NCI-H1436 treated with DMSO at 0.1 percent for 48 hours (cell line): ENCODE data around the gene AP4M1.
"Not testable (repeated sequence)": the region's sequence is repeated elsewhere in the genome, so short reads cannot be mapped to it uniquely, and the experiment has no call there.

Source experiments
- DNase-seq: peaks from one replicate; lab custom pipeline; 2025; lab: John Stamatoyannopoulos, UW

Gene AP4M1

DNA sequence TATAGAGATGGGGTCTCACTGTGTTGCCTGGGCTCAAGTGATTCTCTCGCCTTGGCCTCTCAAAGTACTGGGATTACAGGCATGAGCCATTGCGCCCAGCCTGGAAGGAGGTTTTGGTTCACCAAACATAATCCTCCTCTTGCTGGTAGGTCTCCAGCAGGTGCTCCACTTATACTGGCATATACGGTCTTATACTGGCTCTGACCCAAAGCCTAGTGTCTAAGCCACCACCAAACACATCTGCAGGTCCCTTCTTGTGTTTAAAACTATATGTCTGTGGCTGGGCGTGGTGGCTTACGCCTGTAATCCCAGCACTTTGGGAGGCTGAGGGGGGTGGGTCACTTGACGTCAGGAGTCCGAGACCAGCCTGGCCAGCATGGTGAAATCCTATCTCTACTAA, 30.7 kb downstream of the AP4M1 start:
- no peak for DNase-seq

DNA sequence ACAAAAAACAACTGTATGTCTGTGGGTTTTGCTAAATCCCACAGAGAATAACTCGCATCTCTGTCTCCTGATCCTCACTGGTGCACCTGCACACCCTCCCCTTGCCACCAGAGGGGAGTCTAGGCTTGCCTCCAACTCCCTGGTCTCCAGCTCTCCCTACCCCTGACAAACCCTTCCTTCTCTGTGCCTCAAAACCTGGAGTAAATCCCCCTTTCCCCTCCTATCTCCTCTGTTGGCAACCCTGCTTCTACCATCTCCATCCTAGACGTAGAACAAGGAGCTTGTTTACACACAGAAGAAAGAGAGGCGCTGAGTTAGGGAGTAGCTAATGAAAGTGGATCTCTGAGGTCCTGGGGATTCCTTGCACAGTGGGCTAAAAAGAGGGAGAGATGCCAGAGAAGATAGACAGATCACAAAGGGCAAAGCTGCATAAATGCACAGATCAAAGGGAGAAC, 31.3 kb downstream of the AP4M1 start:
- DNase-seq: no peak

DNA sequence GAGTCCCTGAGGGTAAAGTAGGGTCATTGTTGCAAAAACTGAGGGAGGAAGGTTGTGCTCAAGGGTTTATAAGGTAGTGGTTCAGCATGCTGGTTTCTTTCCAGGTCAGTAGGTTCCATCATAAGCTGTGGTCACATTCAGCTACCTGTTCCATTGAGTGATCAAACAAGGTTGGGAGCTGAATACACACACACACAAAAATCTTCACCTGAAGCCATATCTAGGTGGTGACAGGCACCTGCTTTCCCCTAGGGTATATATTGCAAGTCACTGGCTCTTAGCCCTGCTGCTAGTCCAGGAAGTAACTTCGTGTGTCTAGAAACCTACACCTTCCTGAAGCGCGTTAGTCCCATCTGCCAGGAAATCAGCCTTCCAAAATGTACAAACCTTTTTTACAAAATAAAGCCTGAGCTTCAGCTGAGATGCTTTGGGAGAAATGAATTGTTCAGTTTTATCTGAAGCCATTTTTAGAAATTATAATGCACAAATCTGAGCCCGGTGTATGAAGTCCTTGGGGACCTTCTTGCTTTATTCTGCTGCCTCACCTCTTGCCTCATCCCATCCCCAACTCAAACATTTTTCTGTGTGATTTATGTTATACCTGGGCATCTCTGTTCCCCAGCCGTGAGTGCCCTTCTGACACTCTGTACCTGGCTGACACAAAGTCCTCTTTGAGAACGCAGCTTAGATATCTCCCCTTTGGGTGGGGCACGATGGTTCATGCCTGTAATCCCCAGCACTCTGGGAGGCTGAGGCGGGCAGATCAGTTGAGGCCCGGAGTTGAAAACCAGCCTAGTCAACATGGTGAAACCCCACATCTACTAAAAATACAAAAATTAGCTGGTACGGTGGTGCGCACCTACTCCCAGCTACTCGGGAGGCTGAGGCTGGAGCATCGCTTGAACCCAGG, 36.7 kb downstream of the AP4M1 start:
- DNase-seq: peak; percentile 41

DNA sequence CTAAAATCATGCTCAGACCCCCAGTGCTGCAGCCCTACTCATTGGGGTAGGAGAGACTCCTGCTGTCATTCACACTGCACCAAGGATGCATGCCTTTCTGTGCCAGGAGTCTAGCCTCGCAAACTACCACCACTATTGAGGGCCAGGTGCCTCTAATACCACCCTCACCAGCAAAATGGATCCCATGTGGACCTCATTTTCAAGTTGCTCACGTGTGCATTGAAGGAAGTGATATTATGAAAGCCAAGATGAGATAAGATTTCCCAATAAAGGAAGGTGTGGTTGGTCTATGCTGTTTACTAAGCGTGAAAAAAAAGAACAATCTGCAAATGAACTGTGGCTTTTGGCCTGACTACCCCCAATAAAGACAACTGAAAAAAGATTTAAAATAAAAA, 40.1 kb downstream of the AP4M1 start:
- no peak for DNase-seq

DNA sequence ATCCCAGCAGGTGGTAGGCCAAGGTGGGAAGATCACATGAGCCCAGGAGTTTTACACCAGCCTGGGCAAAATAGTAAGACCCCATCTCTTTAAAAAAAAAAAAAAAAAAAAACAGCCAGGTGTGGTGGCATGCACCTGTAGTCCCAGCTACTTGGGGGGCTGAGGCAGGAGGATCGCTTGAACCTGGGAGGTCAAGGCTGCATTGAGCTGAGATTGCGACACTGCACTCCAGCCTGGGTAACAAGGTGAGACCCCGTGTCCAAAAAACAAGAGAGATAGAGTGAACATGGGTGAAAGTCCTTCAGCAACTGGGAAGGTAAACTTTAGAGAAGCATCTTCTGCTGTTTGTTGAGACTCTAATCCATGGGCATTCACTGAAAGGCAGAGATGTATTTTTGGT, 41.0 kb downstream of the AP4M1 start:
- DNase-seq: no peak

DNA sequence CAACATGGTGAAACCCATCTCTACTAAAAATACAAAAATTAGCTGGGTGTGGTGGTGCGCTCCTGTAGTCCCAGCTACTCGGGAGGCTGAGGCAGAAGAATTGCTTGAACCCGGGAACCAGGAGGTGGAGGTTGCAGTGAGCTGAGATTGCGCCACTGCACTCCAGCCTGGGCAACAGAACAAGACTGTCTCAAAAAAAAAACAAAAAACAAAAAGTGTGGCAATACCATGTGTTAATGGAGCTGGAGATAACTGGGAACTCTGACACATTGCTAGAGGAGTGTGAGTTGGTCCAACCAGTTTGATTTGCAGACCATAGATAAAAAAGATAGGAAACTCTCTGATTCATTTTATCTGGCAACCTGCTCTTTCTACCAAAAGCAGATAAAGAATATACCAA, 44.9 kb downstream of the AP4M1 start:
- not testable (repeated sequence) for DNase-seq

DNA sequence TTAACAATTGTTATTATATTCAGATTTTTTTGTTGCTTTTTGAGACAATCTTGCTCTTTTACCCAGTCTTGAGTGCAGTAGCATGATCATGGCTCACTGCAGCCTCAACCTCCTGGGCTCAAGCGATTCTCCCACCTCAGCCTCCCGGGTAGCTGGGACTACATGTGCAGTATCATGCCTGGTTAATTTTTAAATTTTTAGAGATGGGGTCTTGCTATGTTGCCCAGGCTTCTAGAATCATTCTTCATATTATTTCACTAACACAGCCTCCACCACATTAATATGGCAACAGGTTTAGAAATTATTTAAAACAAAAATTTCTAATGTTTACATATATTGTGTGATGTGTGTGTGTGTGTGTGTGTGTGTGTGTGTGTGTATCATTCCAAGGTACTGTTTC, 45.8 kb downstream of the AP4M1 start:
- DNase-seq: no peak

DNA sequence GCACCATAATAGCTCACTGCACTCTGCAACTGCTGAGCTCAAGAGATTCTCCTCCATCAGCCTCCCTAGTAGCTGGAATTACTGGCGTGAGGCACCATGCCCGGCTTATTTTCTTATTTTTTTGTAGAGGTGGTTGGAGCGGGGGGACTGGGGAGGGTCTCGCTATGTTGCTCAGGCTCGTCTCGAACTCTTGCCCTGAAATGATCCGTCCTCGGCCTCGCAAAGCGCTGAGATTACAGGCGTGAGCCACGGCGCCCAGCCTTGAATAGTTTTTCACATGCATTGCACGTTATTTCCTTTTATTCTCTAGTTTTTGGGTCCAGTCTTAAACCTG, 46.7 kb downstream of the AP4M1 start:
- DNase-seq: no peak

DNA sequence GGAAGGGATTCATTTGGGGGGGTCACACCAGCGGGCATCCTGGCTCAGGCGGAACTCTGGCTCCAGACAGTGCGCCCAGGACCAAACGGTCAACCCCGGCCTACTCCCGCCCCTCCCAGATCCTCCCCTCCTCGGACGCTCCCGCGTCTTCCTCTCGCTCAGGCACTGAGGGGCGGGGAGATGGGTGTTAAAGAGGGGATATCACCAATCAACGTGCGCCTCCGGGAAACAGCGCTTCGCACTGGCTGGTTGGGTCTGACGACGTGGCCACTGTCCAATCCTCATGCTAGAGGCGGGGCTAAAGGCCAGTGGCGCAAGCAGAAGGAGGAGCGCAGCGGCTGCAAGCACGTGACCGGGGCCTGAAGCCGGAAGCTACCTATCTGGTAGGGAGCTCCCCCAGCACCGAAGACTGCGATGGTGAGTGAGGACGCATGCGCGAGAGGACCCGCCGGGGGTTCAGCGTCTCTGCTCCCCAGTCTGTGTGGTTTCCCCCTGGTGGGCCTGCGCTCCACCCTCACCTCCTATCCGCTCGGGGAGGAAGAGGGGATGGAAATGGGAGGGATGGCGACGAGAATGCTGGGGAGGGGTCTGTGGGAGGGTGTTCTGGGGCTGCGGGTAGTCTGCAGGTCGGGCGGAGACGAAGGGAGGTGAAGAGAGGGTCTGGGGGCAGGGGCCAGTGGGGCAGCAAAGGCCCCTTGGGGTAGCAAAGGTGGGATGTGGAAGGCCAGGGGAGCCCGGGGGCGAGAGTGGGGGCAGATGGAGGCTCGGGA, 47.3 kb downstream of the AP4M1 start, which contains the start of gene LAMTOR4:
TSS of gene LAMTOR4 (plus strand) at position 360 of the 770 bp plus-strand sequence. CDS start at position 415, 55 bp downstream.
- DNase-seq: peak; percentile 97

DNA sequence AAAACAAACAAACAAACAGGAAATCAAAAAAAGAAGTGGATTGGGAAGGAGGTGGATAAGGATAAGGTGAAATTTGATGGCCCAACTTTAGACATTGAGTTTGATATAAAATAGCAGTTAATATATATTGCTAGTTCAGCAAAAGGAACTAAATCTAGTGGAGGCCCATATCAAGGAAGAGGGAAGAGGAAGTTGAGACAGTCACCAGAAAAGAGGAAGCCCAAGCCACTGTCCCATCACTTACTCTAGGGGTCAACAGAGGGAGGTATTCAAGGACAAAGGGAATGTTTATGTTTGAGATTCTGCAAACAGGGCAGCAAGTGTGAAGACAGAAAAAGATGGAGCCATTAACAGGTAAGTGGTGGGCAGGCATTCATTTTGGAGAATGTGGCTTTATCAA, 51.0 kb downstream of the AP4M1 start:
- no peak for DNase-seq

DNA sequence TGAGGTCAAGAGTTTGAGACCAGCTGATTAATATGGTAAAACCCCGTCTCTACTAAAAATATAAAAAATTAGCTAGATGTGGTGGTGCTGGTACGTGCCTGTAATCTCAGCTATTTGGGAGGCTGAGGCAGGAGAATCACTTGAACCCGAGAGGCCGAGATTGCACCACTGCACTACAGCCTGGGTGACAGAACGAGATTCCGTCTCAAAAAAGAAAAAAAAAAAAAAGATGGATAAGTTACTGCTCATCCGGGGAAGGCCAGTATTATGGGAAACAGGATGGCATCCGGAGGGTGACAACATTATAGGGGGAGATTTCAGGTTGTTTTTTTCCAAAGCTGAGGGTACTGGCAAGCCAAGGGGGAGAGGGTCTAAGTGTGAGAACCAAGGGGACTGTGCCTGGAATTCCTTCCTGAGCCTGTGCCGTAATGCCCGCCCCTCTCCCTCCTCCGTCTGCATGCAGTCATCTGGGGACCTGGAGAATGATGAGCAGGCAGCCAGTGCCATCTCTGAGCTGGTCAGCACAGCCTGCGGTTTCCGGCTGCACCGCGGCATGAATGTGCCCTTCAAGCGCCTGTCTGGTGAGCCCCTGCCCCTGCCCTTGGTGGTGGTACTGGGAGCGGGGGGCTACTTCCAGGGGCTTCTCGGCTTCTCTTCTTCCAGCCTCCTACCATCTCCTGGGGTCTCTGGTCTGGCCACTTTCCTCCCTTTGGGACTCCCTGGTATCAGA, 51.7 kb downstream of the AP4M1 start:
- no peak for DNase-seq

DNA sequence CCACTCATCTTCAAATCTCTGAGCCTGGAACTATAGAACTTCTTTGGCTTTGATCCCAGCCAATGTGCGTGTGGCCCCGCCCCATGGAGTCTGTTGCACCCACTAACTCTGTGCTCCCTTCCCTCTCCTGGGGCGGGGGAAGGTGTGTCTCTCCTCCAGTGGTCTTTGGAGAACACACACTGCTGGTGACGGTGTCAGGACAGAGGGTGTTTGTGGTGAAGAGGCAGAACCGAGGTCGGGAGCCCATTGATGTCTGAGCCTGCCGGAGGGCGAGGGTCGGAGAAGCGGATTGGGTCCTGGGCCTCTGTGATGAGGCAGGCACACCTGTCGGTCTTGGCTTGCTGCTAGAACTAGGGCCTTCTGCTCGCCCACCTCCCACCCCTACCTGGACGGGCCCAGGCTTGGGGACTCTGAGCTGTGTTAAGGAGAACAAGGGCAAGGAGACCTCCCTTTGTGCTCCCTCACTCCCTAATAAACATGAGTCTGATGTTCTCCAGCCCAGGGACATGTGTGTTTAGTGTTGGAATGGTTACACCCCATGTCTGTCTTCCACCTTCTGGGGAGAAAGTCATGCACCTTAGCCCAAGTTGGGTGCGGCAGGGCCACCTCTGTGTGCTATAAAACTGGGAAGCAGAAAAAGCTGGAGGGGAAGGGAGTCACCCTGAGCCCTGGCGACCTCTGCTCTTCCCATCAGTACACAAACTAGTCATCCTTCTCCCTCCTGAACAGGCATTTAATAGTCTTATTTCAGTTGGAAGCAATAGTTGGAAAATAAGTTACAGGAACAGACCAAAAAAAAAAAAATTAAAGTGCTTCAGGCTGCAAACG, 52.5 kb downstream of the AP4M1 start:
- no peak for DNase-seq

DNA sequence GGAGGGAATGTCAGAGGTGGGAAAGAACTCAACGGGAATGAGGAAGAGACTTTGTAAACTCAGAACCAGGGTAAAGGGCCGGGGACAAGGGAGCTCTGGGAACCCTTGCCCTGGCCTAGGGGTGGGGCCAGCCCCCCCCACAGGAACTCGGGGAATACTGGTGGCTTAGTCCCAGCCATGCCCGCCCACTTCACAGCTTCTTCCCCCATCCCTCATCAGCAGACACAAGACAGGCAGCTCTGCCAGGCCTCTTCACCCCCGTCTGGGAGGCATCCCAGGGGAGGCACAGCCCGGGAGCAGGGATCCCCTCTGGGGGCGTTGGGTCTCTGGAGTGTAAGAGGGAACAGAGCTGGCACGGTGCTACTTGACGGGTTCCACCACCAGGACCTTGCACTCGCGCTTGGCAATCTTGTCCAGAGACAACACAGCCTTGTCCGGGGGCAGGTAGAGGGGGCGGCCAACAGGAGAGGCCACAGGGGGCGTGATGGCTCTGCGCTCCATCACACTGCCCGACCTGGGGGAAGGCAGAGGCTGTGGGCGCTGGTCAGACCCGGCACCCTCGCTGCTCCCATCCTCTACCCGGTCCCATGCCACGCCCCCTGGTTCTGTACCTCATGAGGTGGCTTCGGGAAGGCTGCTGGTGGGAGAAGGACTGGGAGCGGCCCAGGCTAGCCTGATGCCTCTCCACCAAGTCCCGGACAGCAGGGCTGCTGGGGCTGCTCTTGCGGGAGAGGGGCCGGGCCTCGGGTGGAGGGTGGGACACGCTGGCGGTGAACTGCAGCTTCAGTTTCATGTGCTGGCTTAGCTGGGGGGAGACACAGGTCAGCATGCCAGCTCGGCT, 53.4 kb downstream of the AP4M1 start:
- no peak for DNase-seq

DNA sequence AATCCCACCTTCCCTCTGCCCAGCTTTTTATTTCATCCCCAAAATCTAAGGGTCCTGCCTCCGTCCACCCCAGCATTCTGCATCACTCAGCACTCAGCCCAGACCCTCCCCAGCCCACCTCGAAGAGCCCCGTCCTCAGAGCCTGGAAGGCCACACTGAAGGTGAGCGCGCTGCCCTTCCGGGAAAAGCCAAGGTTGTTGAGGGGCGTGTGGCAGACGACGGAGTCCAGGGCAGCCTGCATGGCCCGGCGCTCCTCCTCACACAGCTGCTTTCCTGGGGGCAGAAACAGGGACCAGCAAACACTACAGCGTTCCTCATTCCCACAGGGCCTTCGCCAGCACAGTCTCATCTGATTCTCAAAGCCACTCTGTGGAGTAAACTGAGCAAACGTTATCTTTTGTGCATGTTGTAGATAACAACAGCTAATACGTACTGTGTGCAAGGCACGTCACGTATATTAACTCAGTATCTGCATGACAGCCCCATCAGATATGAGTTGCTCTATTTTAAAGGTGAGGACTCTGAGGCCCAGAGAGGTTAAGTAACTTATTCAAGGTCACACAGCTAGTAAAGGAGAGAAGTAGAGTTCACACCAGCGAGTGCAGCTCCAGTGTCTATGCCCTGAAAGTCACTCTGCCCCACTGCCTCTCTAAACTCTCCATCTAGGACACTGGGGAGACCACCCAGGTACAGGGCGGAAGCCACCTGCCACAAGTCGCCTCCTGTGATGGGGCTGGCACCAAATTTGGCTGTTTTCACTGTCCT, 54.3 kb downstream of the AP4M1 start:
- DNase-seq: no peak

DNA sequence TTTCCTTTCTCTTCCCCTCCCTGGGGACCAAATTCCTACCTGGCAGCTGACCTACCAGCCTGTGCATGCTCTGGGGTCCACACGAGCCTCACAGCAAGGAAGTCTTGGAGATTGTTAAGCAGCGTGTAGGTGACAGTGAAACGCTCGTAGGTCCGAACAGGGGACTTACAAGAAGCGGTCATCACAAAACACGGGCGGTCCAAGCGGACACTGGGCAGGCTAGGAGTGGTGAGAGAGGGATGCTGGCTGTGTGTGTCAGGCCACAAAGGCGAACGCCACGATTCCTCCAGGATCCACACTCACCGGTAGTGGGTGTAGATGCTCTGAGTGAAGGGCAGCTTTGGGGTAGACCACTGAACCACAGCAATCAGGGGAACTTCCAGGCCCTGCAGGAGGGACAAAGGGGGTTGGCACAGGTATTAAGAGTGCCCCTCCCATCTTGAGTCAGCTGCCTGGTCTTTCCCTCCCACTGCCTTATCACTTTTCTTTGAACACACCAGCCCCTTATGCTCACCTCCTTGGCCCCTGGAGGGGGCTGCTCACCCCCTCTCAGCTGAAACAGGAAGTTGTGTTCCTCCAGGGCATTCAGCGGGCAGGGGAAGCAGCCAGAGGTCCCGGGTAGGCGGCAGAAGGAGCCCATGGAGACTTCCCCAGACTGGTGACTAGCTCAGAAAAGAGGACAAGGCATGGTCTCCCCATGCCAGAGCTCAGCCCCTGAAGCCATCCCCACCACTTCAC, 55.1 kb downstream of the AP4M1 start:
- DNase-seq: no peak

DNA sequence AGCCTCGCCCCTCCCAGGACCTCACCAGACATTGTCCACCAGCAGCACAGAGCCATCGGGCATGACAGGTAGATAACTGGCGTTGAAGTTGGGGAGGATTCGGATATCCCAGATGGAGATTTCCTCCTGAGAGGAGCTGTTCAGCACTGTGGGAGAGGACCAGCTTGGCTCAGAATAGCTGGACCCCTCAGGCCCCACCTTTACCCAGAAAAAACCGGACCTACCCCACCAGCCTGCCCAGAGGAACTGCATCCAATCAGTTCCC, 55.6 kb downstream of the AP4M1 start:
- no peak for DNase-seq

DNA sequence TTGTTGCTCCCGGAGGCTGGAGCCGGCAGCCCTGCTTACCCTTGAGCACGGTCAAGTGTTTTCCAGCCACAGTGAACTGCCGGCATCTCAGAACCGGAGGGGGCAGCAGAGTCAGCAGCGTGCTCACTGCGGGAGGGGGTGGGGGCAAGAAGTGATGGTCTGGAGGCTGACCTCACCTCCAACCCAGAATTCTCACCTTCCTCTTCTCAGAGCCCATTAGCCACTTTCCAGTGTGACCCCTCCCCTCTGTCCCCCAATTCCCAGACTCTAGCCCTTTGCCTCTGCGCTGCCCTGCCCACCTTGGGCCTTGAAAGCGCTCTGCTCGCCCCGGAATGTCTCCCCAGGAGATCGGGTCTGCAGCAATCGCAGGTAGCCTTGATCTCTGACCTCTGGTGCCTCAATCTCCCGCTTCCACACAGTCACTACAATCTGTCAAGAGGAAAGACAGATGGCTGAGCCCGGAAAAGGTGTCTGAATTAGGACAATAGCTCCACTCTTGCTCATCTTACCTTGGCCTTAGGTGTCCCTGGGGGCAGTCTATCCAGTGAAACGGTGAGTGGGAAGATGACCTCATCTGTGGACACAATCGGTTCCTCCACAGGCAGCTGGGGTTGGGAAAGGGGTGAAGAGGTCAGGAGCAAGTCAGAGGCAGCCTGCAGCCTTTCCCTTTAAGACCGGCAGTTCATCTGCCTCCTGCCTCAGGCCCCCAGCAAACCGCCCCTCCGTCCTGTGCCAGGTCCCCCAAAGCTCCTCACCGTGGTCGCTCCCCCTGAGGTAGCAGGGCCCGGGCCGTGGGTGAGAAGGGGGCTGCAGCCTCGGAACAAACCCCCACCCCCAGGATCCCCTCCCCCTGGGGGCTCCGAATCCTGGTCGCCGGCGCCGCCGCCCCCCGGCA, 56.1 kb downstream of the AP4M1 start:
- no peak for DNase-seq
